Fibroblast of skin of left quadriceps (primary cell): ENCODE measurements around the gene ZNF543.
A peak's percentile ranks its signal among the peaks of the same experiment; 100 is the strongest.
"Not testable (repeated sequence)": the region's sequence is repeated elsewhere in the genome, so short reads cannot be mapped to it uniquely, and the experiment has no call there.

ENCODE experiments used
- DNase-seq, 2 experiments: peaks; one replicate each; pipeline ENCODE4 v3.0.0-alpha.2; 2013; ENCODE audit warnings: low read depth in 2 of 2

The ZNF543 gene

DNA sequence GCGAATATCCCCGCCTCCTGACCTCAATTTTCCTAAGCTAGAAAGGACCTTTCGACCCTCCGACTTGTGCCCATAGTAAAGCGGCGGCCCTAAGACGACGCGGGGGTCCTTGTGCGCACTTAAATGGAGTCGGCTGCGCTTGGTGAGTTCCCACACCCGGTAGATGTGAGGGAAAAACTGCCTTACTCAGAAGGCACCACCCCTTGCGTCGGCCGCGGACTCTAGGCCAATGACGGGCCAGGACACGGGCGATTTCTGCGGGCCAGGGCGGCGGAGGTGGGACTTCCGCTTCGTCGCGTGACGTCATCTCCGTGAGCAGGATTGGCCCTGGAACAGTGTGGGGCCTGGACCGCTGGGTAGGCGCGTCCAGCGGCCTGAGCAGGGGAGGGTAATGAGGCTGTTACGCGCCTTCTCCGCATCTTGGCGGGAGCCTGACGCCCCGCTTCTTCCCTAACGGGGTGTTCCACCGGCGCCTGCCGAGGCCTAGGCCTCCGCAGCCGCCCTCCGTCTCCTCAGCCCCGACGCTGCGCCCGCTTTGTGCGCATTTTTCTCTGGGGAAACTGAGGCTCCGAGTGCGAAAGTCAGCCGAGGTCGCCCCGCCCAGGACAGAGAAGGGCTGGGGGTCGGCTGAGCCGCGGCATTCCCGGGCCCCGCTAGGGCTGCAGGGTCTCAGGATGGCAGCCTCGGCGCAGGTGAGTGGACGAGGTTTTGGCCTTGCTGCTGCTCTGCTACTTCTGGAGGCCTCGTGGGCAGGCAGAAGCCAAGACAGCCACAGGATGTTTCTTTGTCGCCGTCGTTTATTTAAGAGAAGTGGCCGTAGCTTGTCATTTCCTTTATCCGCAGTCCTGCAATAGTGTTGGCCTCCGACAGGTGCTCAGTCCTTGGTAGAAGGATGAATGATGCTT is at the start of gene ZNF543:
TSS of gene ZNF543 (plus strand) at position 293 of the 905 bp plus-strand sequence. CDS start at position 675, 382 bp downstream.
- peak; percentile 90 to 91 for DNase-seq

DNA sequence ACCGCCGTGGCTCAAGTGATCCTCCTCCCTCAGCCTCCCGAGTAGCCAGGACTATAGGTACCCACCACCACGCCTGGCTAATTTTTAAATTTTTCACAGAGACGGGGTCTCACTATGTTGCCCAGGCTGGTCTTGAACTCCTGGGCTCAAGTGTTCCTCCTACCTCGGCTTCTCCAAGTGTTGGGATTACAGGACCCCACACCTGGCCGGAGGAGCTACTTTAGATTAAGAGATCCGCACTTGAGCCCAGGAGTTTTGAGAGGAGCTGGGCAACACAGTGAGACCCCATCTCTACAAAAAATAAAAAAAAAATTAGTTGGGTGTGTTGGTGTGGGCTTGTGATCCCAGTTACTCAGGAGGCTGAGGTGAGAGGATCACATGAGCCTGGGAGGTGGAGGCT is 49.0 kb upstream of the ZNF543 start:
- no peak for DNase-seq

DNA sequence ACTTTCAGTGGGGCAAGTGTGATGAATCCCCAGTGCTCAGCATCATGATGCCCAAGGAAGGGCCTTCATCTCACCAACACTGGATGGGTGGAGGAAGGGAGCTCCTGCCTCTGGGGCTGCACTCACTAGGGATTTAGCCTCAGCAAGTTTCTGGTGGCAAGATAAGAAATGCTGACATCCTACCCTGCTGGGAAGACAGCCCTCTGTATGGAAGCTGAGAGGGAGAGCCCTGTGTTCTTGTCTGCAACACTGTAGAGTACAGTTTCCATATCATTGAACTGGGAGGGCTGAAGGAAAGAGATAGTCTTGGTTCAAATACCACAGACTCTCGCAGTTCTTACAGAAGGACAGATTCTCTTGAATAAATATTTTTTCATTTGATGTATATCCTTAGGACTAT is 47.3 kb upstream of the ZNF543 start:
- DNase-seq = no peak

DNA sequence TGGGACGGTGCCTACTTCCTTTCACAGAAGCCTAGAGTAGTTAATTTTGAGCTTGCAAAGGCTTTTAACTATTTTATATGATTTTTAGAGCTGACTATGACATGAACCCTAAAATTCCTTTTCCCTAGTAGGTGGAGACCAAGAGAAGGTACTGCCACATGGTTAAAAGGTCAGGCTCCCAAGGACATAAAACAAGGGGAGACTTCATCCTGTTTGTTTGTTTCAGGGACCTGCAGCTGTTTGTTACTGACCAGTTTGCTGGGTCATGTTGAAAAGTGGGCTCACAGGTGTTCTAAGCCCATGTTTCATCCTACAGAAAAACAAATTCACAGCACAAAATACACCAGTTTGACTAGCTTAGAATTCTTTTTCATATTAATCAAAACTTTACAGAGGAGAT is 43.8 kb upstream of the ZNF543 start:
- DNase-seq = no peak

DNA sequence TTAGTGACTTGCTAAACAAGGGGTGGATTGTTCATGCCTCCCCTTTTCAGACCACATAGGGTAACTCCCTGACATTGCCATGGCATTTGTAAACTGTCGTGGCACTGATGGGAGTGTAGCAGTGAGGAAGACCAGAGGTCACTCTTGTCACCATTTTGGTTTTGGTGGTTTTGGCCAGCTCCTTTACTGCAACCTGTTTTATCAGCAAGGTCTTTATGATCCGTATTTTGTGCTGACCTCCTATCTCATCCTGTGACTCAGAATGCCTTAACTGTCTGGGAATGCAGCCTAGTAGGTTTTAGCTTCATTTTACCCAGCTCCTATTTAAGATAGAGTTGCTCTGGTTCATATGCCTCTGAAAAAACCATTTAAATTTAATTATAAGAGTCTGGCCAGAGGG is 41.8 kb upstream of the ZNF543 start:
- not testable (repeated sequence) for DNase-seq

DNA sequence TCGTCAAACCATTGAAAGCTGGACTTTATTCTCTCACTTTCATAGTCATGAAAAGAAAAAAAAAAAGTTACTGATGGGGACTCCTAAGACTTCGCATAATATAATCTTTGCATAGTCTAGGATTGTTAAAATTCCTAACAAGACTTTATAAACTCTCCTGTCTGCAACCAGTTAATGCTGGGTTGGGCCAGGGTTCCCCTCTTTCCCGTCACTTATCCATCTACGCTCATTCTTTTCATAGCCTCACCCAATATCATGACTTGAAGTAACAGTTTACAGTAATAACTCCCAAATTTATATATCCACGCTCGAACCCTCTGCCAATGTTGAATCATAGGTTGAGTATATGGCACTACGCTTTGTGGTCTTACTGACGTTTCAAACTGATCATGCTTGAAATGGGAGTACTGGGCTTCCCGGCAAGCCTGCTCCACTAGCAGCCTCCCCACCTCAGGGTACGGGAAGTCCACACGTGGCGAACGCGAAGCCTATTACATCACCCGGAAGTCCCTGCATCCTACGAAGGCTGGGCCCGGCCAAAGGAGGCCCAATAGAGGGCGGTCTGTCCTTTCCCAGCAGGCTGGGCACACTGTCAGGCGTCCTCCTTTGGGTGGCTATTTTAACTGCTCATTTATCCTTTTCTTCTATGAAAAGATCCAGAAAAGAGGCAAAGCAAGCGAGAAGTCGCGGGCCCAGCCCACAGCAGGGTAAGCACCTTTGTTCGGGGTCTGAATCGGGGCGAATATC is 40.7 kb upstream of the ZNF543 start:
- peak; percentile 94 to 95 for DNase-seq

DNA sequence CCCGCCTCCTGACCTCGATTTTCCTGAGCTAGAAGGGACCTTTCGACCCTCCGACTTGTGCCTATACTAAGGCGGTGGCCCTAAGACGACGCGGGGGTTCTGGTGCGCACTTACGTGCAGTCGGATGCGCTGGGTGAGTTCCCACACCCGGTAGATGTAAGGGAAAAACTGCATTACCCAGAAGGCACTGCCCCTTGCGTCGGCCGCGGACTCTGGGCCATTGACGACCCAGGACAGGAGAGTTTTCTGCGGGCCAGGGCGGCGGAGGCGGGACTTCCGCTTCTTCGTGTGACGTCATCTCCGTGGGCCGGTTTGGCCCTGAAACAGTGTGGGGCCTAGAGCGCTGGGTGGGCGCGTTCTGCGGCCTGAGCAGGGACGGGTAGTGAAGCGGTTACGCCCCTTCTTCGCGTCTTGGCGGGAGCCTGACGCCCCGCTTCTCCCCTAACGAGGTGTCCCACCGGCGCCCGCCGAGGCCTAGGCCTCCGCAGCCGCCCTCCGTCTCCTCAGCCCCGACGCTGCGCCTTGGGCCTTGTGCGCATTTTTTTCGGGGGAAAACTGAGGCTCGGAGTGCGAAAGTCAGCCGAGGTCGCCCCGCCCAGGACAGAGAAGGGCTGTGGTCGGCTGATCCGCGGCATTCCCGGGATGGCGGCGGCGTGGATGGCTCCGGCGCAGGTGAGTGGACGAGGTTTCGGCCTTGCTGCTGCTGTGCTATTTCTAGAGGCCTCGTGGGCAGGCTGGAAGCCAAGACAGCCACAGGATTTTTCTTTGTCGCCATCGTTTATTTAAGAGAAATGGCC is 39.9 kb upstream of the ZNF543 start, which contains the start of gene ZNF460:
TSS of gene ZNF460 (plus strand) at position 321 of the 797 bp plus-strand sequence. CDS start at position 643, 322 bp downstream.
- DNase-seq = peak; percentile 96

DNA sequence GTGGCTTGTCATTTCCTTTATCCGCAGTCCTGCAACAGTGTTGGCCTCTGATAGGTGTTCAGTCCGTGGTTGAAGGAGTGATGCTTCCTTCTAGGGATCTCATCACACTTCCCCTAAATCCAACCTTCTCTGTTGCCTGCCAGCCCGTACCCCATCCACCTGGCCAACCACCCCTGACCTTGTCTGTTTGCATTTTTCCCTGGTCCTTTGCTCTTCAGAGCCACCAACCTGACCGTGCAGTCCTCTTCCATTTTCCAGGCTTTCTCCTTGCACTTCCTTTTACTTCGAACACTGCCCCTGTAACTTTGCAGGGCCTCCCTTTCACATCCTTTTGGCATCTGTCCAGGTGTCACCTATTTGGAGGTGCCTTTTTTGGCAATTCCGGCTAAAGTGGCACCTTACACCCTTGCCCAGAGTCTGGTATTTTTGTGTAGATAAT is 39.3 kb upstream of the ZNF543 start:
- DNase-seq = no peak

DNA sequence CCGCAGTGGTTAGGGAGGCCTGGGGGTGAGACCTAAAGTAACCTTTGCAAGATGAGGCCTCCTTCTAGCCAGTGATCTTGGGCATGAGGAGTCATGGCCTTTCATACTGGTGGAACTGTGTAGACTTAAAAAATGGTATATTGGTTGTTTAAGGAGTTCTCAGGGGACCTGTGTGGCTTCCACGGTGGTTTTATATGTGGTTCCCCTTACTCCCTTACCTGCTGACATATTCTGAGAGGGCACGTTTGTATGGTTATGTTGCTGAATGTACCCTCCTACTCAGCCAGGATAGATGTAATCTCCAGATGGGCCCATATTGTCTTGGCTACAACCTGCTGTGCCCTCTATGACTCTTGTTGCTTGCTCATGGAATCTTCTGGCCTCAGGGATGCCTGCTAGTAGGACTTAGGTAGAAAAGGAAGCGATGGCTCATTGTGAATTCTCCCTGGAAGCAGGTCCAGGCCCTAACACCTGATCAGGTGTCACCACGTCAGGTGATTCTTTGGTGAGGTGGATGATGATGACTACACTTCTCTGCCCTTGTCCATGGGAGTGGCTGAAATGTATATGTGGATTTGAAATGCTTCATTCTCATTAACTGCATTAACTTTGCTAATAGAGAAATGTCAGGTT is 38.1 kb upstream of the ZNF543 start:
- DNase-seq = no peak

DNA sequence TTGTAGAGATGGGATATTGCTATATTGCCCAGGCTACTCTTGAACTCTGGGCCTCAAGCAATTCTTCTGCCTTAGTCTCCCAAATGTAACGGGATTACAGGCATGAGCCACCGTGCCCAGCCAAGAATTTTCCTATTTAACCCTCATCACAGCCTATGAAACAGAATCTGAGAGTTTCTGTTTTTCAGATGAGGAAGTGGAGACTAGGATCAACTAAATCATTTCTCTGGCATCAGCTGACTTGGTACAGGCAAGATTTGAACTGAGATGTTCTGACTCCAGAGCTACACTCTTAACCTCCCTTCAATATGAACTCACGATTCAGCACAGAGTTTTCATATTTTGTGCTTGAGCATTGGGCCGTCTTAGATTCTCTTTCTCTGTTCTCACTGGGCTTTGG is 31.9 kb upstream of the ZNF543 start:
- DNase-seq = no peak

DNA sequence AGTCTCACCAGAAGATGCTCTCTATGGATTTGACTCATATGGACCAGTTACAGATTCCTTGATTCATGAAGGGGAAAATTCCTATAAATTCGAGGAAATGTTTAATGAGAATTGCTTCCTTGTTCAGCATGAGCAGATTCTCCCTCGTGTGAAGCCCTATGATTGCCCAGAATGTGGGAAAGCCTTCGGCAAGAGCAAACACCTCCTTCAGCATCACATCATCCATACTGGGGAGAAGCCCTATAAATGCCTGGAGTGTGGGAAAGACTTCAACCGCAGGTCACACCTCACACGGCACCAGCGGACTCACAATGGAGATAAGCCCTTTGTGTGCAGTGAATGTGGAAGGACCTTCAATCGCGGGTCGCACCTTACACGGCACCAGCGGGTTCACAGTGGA is 29.3 kb upstream of the ZNF543 start:
- DNase-seq = no peak

DNA sequence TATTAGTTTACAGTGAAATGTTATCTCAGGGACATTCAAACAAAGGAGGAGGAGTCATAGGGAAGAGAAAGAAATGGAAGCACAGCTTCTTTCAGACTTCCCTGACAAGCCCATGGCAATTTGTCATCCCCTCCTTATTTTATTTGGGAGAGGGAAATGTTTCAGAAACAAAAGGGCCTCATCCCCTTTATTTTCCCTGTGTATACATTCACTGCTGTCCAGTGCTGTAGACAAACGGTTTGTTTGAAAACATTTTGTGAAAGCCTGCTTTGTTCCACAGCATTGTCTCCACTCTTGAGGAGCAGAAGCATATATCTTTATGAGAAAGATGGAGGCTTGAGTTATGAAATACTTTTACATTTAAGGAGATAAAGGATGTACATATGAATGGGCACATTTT is 27.7 kb upstream of the ZNF543 start:
- DNase-seq = no peak

DNA sequence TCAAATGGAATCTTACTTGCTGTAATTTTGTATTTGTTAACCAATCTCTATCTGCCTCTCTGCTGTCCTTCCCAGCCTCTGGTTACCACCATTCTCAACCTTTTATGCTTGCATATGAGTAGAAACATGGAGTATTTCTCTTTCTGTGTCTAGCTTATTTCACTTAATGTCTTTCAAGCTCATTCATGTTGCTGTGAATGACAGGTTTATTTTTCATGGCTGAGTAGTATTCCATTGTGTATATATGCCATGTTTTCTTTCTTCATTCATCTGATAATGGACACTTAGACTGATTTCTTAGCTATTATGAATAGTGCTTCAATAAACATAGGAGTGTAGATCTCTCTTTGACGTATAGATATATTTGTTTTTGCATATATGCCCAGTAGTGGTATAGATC is 26.6 kb upstream of the ZNF543 start:
- DNase-seq = no peak

DNA sequence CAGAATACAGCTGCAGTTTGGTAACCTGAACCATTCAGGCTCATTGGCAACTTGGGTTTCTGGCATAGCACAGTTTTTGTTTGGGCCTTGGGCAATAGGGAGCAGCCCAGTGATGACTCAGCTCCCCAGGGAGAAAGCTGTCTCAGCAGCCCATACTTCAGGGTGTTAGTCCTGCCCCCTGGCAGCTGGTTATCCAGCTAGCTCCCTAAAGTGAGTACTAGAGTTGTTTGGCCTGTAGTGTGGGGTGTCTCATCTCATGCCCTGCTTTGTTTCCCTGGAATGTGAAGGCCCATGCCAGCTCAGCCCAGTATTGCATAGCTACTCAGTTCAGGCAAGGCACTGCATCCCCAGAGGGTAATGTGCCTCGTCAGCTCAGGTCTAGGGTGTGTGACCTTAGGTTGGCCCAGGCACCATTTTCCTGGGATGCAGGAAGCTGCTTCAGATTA is 18.2 kb upstream of the ZNF543 start:
- DNase-seq = peak; percentile 49 to 53

DNA sequence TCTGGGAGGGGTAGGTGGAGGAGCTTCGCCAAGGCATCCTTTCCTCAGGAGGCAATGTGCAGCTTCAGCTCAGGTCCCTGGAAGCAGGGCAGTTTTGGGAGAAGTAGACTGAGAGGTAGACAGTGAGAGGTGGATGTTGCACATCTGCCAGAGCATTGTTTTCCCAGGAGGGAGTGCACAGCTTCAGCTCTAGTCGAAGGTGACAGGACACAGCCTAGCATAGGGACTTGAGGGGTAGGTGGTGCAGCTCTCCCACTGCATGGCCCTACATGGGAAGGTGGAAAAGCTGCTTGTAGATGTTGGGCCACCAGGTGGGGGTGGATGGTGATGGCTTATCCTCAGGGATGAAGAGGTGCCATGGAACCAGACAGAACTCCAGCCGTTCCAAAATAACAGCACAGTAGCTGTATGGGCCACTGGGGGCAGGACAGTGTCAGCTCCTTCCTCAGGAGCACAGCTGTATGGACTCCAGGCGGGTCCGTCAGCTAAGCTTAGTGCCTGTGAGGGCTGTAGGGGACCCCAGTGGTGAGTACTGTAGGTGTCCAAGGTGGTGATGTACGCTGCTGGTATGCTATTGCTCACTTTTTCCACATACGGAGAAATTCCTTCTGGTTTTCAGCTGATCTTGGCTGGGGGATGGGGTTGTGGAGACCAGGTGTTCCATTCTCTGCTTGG is 17.4 kb upstream of the ZNF543 start:
- no peak for DNase-seq

DNA sequence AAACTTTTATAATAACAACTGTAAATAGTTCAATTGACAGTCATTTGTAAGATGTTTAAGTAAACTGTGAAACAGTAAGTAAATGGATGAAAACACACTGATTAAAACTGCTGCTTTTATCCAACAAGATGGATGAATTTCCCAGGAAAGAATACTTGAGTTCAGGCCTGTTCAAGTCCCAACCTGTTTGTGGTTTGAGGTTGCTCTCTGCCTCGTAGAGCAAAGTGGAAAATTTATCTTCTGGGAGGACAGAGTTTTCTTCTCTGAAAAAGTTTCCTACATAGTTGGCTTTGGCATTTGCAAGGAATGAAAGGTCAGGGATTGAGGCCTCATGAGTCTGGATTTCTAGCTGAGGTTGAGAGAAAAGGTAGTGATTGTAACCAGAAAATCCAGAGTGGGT is 15.2 kb upstream of the ZNF543 start:
- no peak for DNase-seq

DNA sequence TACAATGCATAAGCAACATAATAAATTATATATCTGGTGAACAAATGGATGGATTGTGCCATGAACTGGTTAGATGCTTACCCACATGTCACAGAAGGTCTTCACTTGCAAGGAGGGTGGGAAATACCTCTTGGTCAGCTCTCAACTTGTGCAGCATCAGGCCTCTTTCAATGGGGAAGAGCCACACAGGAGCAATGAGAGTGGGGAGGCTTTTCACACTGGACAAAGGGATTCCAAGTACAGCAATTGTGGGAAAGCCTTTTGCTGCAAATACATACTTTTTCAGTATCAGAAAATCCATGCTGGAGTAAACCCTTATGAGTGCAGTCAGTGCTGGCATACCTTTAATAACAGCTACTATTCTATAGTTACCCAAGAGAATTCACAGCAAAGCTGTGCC is 11.8 kb upstream of the ZNF543 start:
- DNase-seq = no peak

DNA sequence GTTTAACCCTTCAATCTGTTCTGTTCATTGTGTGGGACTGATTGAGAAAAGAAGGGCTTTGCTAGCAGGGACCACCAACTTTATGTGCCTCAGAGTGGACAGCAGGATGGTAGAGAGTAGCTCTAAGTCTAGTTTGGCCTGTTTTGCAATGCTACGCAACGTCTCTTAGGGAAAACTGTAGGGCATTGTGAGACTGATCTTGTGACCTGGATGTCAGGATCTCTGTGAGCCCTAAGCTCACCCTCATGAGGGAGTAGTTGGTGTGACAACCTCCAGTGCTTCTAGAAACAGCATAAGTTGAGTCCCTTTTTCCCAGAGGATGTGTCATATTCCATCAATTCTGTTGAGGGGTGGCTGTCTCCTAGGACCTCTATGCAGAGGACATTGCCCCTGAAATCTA is 9.5 kb upstream of the ZNF543 start:
- no peak for DNase-seq

DNA sequence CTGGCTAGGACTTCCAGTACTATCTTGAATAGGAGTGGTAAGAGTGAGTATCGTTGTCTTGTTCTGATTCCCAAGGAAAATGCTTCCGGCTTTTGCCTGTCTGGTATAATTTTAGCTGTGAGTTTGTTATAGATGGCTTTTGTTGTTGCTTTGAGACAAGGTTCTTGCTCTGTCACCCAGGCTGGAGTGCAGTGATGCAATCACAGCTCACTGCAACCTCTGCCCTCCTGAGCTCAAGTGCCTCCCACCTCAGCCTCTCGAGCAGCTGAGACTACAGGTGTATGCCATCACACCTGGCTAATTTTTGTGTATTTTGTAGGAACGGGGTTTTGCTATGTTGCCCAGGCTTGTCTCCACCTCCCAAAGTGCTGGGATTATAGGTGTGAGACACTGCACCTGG is 6.1 kb upstream of the ZNF543 start:
- no peak for DNase-seq

DNA sequence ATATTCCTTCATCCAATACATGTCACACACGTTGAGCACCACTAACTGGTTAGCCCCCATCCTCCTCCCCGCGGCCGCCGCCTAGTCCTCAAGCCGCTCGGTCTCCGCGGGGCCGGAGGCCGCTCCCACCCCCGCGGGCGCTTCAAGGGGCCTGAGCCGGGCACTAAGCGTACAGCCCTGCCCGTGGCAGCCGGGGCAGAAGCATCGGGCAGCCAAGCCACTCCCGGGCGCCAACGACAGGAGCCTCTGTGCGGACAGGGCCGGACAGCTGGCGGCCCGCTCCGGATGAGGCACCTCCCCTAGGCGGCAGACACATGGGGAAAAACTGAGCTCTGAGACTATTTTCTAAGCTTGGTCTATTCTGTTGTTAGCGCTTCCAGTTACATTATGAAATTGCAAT is 2.8 kb upstream of the ZNF543 start:
- no peak for DNase-seq

DNA sequence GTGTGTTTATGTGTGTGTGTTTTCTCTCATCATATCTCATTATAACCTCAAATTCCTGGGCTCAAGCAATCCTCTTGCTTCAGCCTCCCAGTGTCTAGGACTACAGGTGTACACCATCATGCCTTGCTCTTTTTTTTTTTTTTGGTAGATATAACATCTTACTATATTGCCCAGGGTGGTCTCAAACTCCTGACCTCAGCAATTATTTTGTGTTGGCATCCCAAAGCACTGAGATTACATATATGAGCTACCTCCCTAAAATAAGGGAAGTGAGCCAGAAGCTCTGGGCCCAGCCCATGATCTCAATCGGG is 448 bp upstream of the ZNF543 start:
- no peak for DNase-seq
